Esophagus (tissue), 2 donors: ENCODE results near the gene PTPRB. TPM values are rescaled to one million over a fixed set of nuclear protein-coding genes. Genes with fewer than 3 reads are reported as not detected.

Experiments used
- H3K27ac ChIP-seq, 2 donors: one replicate each; pipeline ENCODE4 v1.5.1; 2013; ENCODE audit warnings: low read depth in 2 of 2, mild to moderate bottlenecking in 2 of 2, inconsistent platforms in 1 of 2, low read length in 1 of 2, moderate library complexity in 1 of 2
- H3K27me3 ChIP-seq, 2 donors: one replicate each; pipeline ENCODE4 v1.6.1; 2013; ENCODE audit warnings: low read length in 2 of 2, control low read depth in 1 of 2, mild to moderate bottlenecking in 1 of 2; ENCODE audit not compliant: insufficient read depth in 2 of 2, control insufficient read depth in 1 of 2
- H3K36me3 ChIP-seq, 2 donors: one replicate each; pipeline ENCODE4 v1.6.1; 2013; ENCODE audit warnings: low read length in 1 of 2; ENCODE audit not compliant: control insufficient read depth in 2 of 2, insufficient read depth in 2 of 2
- H3K4me1 ChIP-seq, 2 donors: one replicate each; pipeline ENCODE4 v1.6.1; 2013; ENCODE audit warnings: low read length in 1 of 2; ENCODE audit not compliant: control insufficient read depth in 2 of 2, insufficient read depth in 2 of 2
- H3K4me3 ChIP-seq, 2 donors: one replicate each; pipeline ENCODE4 v1.5.1; 2013; ENCODE audit warnings: low read length in 2 of 2, mild to moderate bottlenecking in 2 of 2, low read depth in 1 of 2, moderate library complexity in 1 of 2
- H3K9me3 ChIP-seq, 2 donors: one replicate each; pipeline ENCODE4 v1.6.1; 2013; ENCODE audit warnings: mild to moderate bottlenecking in 2 of 2, low read depth in 1 of 2, low read length in 1 of 2, moderate library complexity in 1 of 2; ENCODE audit not compliant: control insufficient read depth in 2 of 2, insufficient read depth in 1 of 2
- WGBS, 2 donors: extraction: QIAGEN DNeasy Blood & Tissue Kit; methylation state at CpG; one replicate each; pipeline ENCODE4 v1.1.7; 2013; 5-methylcytosine and 5-hydroxymethylcytosine counted together
- polyA plus RNA-seq, 2 donors: library from polyadenylated mRNA; stranded (reverse); fragments of 200-250 nt; gene quantifications; one replicate each; pipeline ENCODE4 v1.2.3, GENCODE V29; 2013
- donor health status: healthy with polysubstance abuse.
- donor health status: Bipolar disorder and iron deficiency.

Gene PTPRB
- polyA plus RNA-seq, 2 donors = 1.5 to 1.6 TPM

- 51 to 63% methylated on average over 5 of the region's 5 CpGs for WGBS, 2 donors
- H3K9me3 ChIP-seq = no peaks in the 10 kb centered on the region
- no peak overlapping the region for H3K4me3 ChIP-seq
- no peaks in the 10 kb centered on the region for H3K4me1 ChIP-seq
- no peaks in the 10 kb centered on the region for H3K27me3 ChIP-seq
- H3K27ac ChIP-seq = no peak overlapping the region
- H3K36me3 ChIP-seq = no peaks in the 10 kb centered on the region
These were observed 80.9 kb downstream of the PTPRB start for GRCh38 chr12:70556179-70556869.

- no peaks in the 10 kb centered on the region for H3K36me3 ChIP-seq
- no peaks in the 10 kb centered on the region for H3K27me3 ChIP-seq
- no peak overlapping the region for H3K4me3 ChIP-seq
- 43 to 53% methylated on average over 3 of the region's 3 CpGs for WGBS, 2 donors
- no peaks in the 10 kb centered on the region for H3K9me3 ChIP-seq
- no peak overlapping the region for H3K27ac ChIP-seq
- no peaks in the 10 kb centered on the region for H3K4me1 ChIP-seq
These were observed 82.1 kb downstream of the PTPRB start for GRCh38 chr12:70555081-70555480.

GRCh38 chr12:70553391-70553859 is 83.8 kb downstream of the PTPRB start:
- H3K4me1 ChIP-seq = no peaks in the 10 kb centered on the region
- no peaks in the 10 kb centered on the region for H3K36me3 ChIP-seq
- H3K4me3 ChIP-seq = no peak overlapping the region
- H3K27me3 ChIP-seq = no peaks in the 10 kb centered on the region
- 79 to 81% methylated on average over 2 of the region's 2 CpGs for WGBS, 2 donors
- no peaks in the 10 kb centered on the region for H3K9me3 ChIP-seq
- no peak overlapping the region for H3K27ac ChIP-seq

- H3K9me3 ChIP-seq = no peaks in the 10 kb centered on the region
- no peaks in the 10 kb centered on the region for H3K4me1 ChIP-seq
- no peak overlapping the region for H3K4me3 ChIP-seq
- H3K27ac ChIP-seq = no peak overlapping the region
- no peaks in the 10 kb centered on the region for H3K27me3 ChIP-seq
- no peaks in the 10 kb centered on the region for H3K36me3 ChIP-seq
- 80 to 86% methylated on average over 2 of the region's 2 CpGs for WGBS, 2 donors
These were observed 85.5 kb downstream of the PTPRB start for GRCh38 chr12:70551731-70552130.

- WGBS, 2 donors = 68 to 69% methylated on average over 6 of the region's 6 CpGs
- no peak overlapping the region for H3K27ac ChIP-seq
- no peaks in the 10 kb centered on the region for H3K9me3 ChIP-seq
- no peak overlapping the region for H3K4me3 ChIP-seq
- no peaks in the 10 kb centered on the region for H3K36me3 ChIP-seq
- no peaks in the 10 kb centered on the region for H3K27me3 ChIP-seq
- H3K4me1 ChIP-seq = no peaks in the 10 kb centered on the region
These were observed 87.0 kb downstream of the PTPRB start for GRCh38 chr12:70550180-70550577.

GRCh38 chr12:70549340-70550179 is 87.7 kb downstream of the PTPRB start:
- H3K27me3 ChIP-seq = no peaks in the 10 kb centered on the region
- 69 to 70% methylated on average over 10 of the region's 10 CpGs for WGBS, 2 donors
- H3K27ac ChIP-seq = no peak overlapping the region

GRCh38 chr12:70543444-70543843 is 93.8 kb downstream of the PTPRB start:
- no peaks in the 10 kb centered on the region for H3K36me3 ChIP-seq
- H3K27ac ChIP-seq = no peak overlapping the region
- H3K27me3 ChIP-seq = no peaks in the 10 kb centered on the region
- no peak overlapping the region for H3K4me3 ChIP-seq
- no peaks in the 10 kb centered on the region for H3K4me1 ChIP-seq
- 32 to 40% methylated on average over 6 of the region's 6 CpGs for WGBS, 2 donors
- H3K9me3 ChIP-seq = no peaks in the 10 kb centered on the region

More at GRCh38 chr12:70549340-70550179, 87.7 kb downstream of the PTPRB start:
- Histone ChIP-seq H3K4me3 (no peak overlapping the region), H3K36me3 (no peaks in the 10 kb centered on the region), H3K9me3 (no peaks in the 10 kb centered on the region), H3K4me1 (no peaks in the 10 kb centered on the region)

GRCh38 chr12:70540996-70541395 is 96.2 kb downstream of the PTPRB start:
- H3K4me1 ChIP-seq = no peaks in the 10 kb centered on the region
- H3K36me3 ChIP-seq = no peaks in the 10 kb centered on the region
- 41 to 49% methylated on average over 1 of the region's 1 CpG for WGBS, 2 donors
- no peak overlapping the region for H3K27ac ChIP-seq
- no peak overlapping the region for H3K4me3 ChIP-seq
- no peaks in the 10 kb centered on the region for H3K9me3 ChIP-seq
- no peaks in the 10 kb centered on the region for H3K27me3 ChIP-seq

GRCh38 chr12:70536650-70537049 is 100.6 kb downstream of the PTPRB start:
- no peak overlapping the region for H3K4me3 ChIP-seq
- no peaks in the 10 kb centered on the region for H3K9me3 ChIP-seq
- H3K27me3 ChIP-seq = no peaks in the 10 kb centered on the region
- H3K27ac ChIP-seq = no peak overlapping the region
- no peaks in the 10 kb centered on the region for H3K4me1 ChIP-seq
- no peaks in the 10 kb centered on the region for H3K36me3 ChIP-seq
- 91 to 92% methylated on average over 10 of the region's 10 CpGs for WGBS, 2 donors
